Measurements from ENCODE around the gene PRRC1. TPM values are rescaled to one million over a fixed set of nuclear protein-coding genes. Genes with fewer than 3 reads are reported as not detected.

PRRC1 gene
- total RNA-seq, 1 donor from 2014 or later: 48.5 TPM

- DNase-seq (ENCODE audit: low spot score in 2 of 2) (no peak), FAIRE-seq (no peak)
These were observed 85.0 kb downstream of the PRRC1 start for GRCh38 chr5:127602481-127602880.

GRCh38 chr5:127602896-127603844 lies 85.7 kb downstream of the PRRC1 start:
- FAIRE-seq (no peak), DNase-seq (ENCODE audit: low spot score in 2 of 2) (no peak)

Other genes with a start within 250 kb of the PRRC1 start
- 33.0 TPM for gene MEGF10, start 226.8 kb upstream of the PRRC1 start, total RNA-seq
- gene CTXN3, start 131.4 kb downstream of the PRRC1 start, total RNA-seq: 13.9 TPM
- gene CCDC192, start 185.8 kb downstream of the PRRC1 start, total RNA-seq: not detected